Tibial artery (tissue), 4 donors: ENCODE results near the gene LIPG.

ENCODE experiments used
- DNase-seq, 2 donors: peaks; one replicate each; pipeline ENCODE4 v3.0.0-alpha.2; 2019
- H3K27ac ChIP-seq, 2 donors: fragments of 200-600 bp; sonication (generic) in 1 of 2; 1 replicate in 1 of 2; 2 replicates in 1 of 2; pipeline ENCODE4 v1.5.1; 2018 to 2019; ENCODE audit warnings: mild to moderate bottlenecking in 1 of 2
- H3K27me3 ChIP-seq, 2 donors: fragments of 200-600 bp; sonication (generic) in 1 of 2; one replicate each; pipeline versions ENCODE4 v1.5.1 to v1.6.0; 2016 to 2019
- H3K36me3 ChIP-seq, 3 donors: fragments of 200-600 bp; sonication (generic) in 2 of 3; one replicate each; pipeline ENCODE4 v1.5.1; 2016 to 2019; ENCODE audit warnings: mild to moderate bottlenecking in 2 of 3
- H3K4me1 ChIP-seq, 4 donors: fragments of 200-600 bp; sonication (generic) in 2 of 4; 1 replicate in 3 of 4; 2 replicates in 1 of 4; pipeline ENCODE4 v1.5.1; 2016 to 2019
- H3K4me3 ChIP-seq, 2 donors: fragments of 200-600 bp; sonication (generic) in 1 of 2; 1 replicate in 1 of 2; 2 replicates in 1 of 2; pipeline ENCODE4 v1.5.1; 2018 to 2019; ENCODE audit warnings: mild to moderate bottlenecking in 2 of 2
- H3K9me3 ChIP-seq, 3 donors: fragments of 200-600 bp; sonication (generic) in 1 of 3; one replicate each; pipeline ENCODE4 v1.5.1; 2016 to 2019
- intact Hi-C: fragments of 100-400 bp; cut with DNase I; formaldehyde crosslinking; loops from one replicate; pipeline ENCODE4 v1.15.0; 2023; ENCODE audit warnings: low total_unique reads
- TF ChIP-seq, protein P1 (sequence below), 2 experiments: fragments of 200-600 bp in 1 of 2; fragments of 450-650 bp in 1 of 2; IDR thresholded peaks; one replicate each; pipeline ENCODE4 v1.5.1; 2017 to 2019; ENCODE audit warnings: antibody characterized with exemption in 2 of 2, mild to moderate bottlenecking in 1 of 2, moderate library complexity in 1 of 2

LIPG gene

DNA sequence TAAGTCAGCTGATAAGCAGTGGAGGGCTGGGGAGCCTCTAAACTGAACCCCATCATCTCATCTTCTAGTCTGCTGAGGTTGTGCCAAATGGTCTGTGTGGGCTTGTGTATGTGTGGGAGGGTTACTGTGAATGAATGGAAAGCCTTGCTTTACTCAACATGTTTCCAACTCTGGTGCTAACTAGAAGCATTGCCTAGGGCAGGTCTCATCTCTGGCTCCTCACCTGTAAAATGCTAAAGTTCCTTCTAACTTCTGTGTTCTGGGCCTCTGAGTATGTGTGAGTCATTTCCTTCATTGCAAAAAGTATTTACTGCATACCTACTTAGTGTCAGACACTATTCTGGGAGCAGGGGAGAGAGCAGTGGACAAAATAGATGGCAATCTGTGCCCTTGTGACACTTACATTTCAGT lies 1.3 kb downstream of the LIPG start:
- Histone ChIP-seq H3K4me3 (no peak overlapping the region), H3K36me3 (no peaks in the 10 kb centered on the region), H3K4me1 (peaks cover 0 to 30% (median 23%) of the 10 kb centered on the region in 4 donors), H3K27me3 (peaks cover 0 to 64% of the 10 kb centered on the region in 2 donors), H3K27ac (no peak overlapping the region), H3K9me3 (no peaks in the 10 kb centered on the region)
- intact Hi-C loops = no loop called here
- no peak for DNase-seq
- TF ChIP-seq, protein P1, sequence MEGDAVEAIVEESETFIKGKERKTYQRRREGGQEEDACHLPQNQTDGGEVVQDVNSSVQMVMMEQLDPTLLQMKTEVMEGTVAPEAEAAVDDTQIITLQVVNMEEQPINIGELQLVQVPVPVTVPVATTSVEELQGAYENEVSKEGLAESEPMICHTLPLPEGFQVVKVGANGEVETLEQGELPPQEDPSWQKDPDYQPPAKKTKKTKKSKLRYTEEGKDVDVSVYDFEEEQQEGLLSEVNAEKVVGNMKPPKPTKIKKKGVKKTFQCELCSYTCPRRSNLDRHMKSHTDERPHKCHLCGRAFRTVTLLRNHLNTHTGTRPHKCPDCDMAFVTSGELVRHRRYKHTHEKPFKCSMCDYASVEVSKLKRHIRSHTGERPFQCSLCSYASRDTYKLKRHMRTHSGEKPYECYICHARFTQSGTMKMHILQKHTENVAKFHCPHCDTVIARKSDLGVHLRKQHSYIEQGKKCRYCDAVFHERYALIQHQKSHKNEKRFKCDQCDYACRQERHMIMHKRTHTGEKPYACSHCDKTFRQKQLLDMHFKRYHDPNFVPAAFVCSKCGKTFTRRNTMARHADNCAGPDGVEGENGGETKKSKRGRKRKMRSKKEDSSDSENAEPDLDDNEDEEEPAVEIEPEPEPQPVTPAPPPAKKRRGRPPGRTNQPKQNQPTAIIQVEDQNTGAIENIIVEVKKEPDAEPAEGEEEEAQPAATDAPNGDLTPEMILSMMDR (IDR thresholded peaks at IDR 0.05) = no peak

DNA sequence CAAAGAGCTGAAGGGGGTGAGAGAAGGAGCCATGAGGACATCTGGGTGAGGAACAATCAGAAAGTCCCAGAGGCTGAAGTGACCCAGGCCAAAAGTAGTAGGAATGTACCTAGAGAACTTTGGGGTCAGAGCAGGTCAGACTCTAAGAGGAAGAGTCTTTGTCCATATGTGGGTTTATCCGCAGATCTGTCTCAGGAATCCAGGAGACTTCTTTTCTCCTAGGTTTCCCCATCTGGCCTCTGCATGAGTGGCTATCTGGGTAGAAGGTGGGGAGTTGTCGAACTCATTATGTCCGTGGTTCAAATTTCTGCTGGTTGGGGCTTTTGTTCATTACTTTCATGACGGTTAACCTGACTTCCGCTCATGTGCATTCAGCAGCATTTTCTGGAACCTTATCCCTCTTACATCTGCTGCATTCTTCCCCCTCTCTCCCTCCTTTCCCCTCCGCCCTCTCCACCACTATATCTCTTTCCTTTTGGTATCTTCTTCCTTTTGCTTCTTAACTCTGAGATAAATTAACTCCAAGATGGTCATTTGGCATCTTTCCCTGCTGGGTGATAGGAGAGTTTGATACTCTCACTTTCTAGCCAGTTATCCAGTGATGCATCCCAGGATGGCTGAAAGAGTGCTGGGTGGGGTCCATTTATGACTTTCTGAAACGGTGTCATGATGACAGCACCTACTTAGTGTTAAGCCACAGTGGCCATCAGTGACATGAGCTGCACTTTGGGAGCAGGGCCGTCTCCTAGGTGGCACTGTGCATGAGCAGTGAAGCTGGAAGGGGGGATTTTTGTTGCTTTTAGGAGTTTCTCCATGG lies 2.1 kb downstream of the LIPG start:
- Histone ChIP-seq H3K4me1 (peaks cover 0 to 30% (median 23%) of the 10 kb centered on the region in 4 donors), H3K27me3 (peaks cover 0 to 64% of the 10 kb centered on the region in 2 donors), H3K4me3 (no peak overlapping the region), H3K27ac (no peak overlapping the region), H3K9me3 (no peaks in the 10 kb centered on the region), H3K36me3 (no peaks in the 10 kb centered on the region)
- TF ChIP-seq, protein P1 (IDR thresholded peaks at IDR 0.05) = no peak
- intact Hi-C loops = no loop called here
- DNase-seq = no peak

DNA sequence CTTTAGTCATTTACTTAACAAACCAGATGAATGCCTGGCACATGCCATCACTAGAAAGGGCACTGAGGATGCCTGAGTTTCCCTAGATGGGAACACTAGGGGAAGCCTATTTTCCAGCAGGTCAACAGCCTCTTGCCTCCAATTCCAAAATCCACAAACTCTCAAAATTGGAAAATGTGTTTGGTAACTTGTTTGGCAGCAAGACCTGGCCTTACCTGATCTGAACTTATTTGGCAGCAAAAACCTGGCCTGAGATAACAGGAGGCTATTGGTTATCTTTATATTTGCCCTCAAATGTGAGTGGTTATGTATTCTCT lies 2.6 kb downstream of the LIPG start:
- DNase-seq = no peak
- H3K36me3 ChIP-seq = no peaks in the 10 kb centered on the region
- peaks cover 0 to 60% of the 10 kb centered on the region in 2 donors for H3K27me3 ChIP-seq
- H3K27ac ChIP-seq = no peak overlapping the region
- peaks cover 0 to 30% (median 23%) of the 10 kb centered on the region in 4 donors for H3K4me1 ChIP-seq
- H3K4me3 ChIP-seq = no peak overlapping the region
- H3K9me3 ChIP-seq = no peaks in the 10 kb centered on the region
- intact Hi-C loops = no loop called here
- TF ChIP-seq, protein P1 (IDR thresholded peaks at IDR 0.05) = no peak

DNA sequence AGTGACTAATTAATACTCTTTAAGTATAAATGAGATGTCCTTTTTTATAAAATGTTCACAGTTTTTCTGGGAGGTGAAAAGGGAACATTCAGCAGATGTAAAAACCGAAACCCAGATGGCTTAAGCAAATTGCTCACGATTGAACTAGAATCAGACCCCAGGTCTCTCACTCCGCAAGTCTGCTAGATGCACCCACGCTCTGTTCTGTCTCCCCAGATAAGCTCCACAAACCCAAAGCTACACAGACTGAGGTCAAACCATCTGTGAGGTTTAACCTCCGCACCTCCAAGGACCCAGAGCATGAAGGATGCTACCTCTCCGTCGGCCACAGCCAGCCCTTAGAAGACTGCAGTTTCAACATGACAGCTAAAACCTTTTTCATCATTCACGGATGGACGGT lies 3.2 kb downstream of the LIPG start:
- intact Hi-C loops = no loop called here
- DNase-seq = no peak
- no peak overlapping the region for H3K27ac ChIP-seq
- H3K9me3 ChIP-seq = no peaks in the 10 kb centered on the region
- TF ChIP-seq, protein P1 (IDR thresholded peaks at IDR 0.05) = no peak
- H3K4me3 ChIP-seq = no peak overlapping the region
- peaks cover 0 to 54% of the 10 kb centered on the region in 2 donors for H3K27me3 ChIP-seq
- H3K4me1 ChIP-seq = peaks cover 0 to 30% (median 23%) of the 10 kb centered on the region in 4 donors
- H3K36me3 ChIP-seq = no peaks in the 10 kb centered on the region

DNA sequence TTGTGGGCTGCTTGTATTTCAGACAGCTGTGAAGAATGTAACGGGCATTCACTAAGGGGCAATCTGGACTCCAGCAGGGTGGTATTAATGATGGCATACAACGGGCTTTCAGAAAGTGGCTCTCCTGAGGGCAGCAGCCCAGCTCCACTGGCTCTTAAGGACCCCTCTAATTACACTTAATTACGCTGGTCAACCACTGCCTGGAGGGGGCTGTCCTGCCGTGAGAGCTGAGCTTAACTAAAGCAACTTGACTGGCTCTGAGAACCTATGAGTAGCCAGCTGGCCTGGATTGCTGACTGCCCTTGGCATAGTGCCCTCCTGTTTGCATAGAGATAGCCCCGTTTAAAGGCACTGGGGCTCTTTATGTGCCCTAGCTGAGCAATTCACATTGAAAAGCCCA lies 3.8 kb downstream of the LIPG start:
- H3K27me3 ChIP-seq = peaks cover 0 to 49% of the 10 kb centered on the region in 2 donors
- no peak overlapping the region for H3K27ac ChIP-seq
- H3K9me3 ChIP-seq = no peaks in the 10 kb centered on the region
- DNase-seq = no peak
- peaks cover 0 to 26% (median 22%) of the 10 kb centered on the region in 4 donors for H3K4me1 ChIP-seq
- no peaks in the 10 kb centered on the region for H3K36me3 ChIP-seq
- no peak overlapping the region for H3K4me3 ChIP-seq
- intact Hi-C loops = no loop called here
- TF ChIP-seq, protein P1 (IDR thresholded peaks at IDR 0.05) = no peak
